Activated CD4-positive, alpha-beta memory T cell treated with anti-CD3 and anti-CD28 coated beads, Interleukin-2, amount 10 ng/mL, durations not matched to agents 7 days and 5 days (primary cell): ENCODE measurements around the gene GRIK3. TPM values are rescaled to one million over a fixed set of nuclear protein-coding genes. Genes with fewer than 3 reads are reported as not detected.
"Not testable (repeated sequence)": the region's sequence is repeated elsewhere in the genome, so short reads cannot be mapped to it uniquely, and the experiment has no call there.

Source experiments
- CTCF ChIA-PET: fragments of 350-600 bp; sonication (Branson Sonifier 250); formaldehyde crosslinking; loops from one replicate; lab custom pipeline; 2021; ENCODE audit warnings: antibody characterized with exemption, inconsistent platforms; lab: Charles Lee
- POLR2A ChIA-PET: fragments of 350-600 bp; sonication (Branson Sonifier 250); formaldehyde crosslinking; loops from one replicate; lab custom pipeline; 2021; ENCODE audit warnings: antibody characterized with exemption; lab: Charles Lee
- DNase-seq: peaks from one replicate; pipeline ENCODE4 v3.0.0-alpha.2; 2020
- H3K27ac Mint-ChIP-seq: one replicate; pipeline ENCODE4 v1.8.0; 2021; ENCODE audit warnings: mild to moderate bottlenecking, mixed read lengths
- H3K27me3 Mint-ChIP-seq: one replicate; pipeline ENCODE4 v1.8.0; 2021; ENCODE audit warnings: mixed read lengths
- H3K36me3 Mint-ChIP-seq: one replicate; pipeline ENCODE4 v1.8.0; 2021; ENCODE audit warnings: low read depth, mixed read lengths
- H3K4me1 Mint-ChIP-seq: one replicate; pipeline ENCODE4 v1.8.0; 2021; ENCODE audit warnings: mixed read lengths
- H3K4me3 Mint-ChIP-seq: one replicate; pipeline ENCODE4 v1.8.0; 2021; ENCODE audit warnings: mild to moderate bottlenecking, mixed read lengths
- H3K9me3 Mint-ChIP-seq: one replicate; pipeline ENCODE4 v1.8.0; 2021; ENCODE audit warnings: mixed read lengths
- total RNA-seq, 2 experiments: library from RNA; stranded (reverse); gene quantifications; one replicate each; pipeline ENCODE4 v1.2.3, GENCODE V29; 2021

The GRIK3 gene
- total RNA-seq, 2 experiments from 2014 or later = not detected

GRCh38 chr1:36768486-36769178, 265.7 kb downstream of the GRIK3 start:
- H3K9me3 Mint-ChIP-seq = no peaks in the 10 kb centered on the region
- H3K4me1 Mint-ChIP-seq = no peaks in the 10 kb centered on the region
- CTCF ChIA-PET = no interaction called here
- no peaks in the 10 kb centered on the region for H3K36me3 Mint-ChIP-seq
- no peak overlapping the region for H3K27ac Mint-ChIP-seq
- no peak overlapping the region for H3K4me3 Mint-ChIP-seq
- no peak for DNase-seq
- H3K27me3 Mint-ChIP-seq = peaks cover 28% of the 10 kb centered on the region
- POLR2A ChIA-PET = no interaction called here

GRCh38 chr1:36767429-36767828, 266.9 kb downstream of the GRIK3 start:
- H3K36me3 Mint-ChIP-seq, H3K27ac Mint-ChIP-seq, H3K4me1 Mint-ChIP-seq, POLR2A ChIA-PET, DNase-seq, H3K4me3 Mint-ChIP-seq, H3K9me3 Mint-ChIP-seq, CTCF ChIA-PET: not testable (repeated sequence)
- peaks cover 24% of the 10 kb centered on the region for H3K27me3 Mint-ChIP-seq

GRCh38 chr1:36766481-36766880, 267.8 kb downstream of the GRIK3 start:
- Mint-ChIP-seq H3K9me3 (no peaks in the 10 kb centered on the region), H3K36me3 (no peaks in the 10 kb centered on the region), H3K4me1 (no peaks in the 10 kb centered on the region), H3K27me3 (peaks cover 19% of the 10 kb centered on the region), H3K4me3 (no peak overlapping the region), H3K27ac (no peak overlapping the region)
- DNase-seq = no peak
- POLR2A ChIA-PET = no interaction called here
- CTCF ChIA-PET = no interaction called here

GRCh38 chr1:36765785-36766300, 268.5 kb downstream of the GRIK3 start:
- H3K27ac Mint-ChIP-seq = no peak overlapping the region
- H3K9me3 Mint-ChIP-seq = no peaks in the 10 kb centered on the region
- no peak overlapping the region for H3K4me3 Mint-ChIP-seq
- POLR2A ChIA-PET = no interaction called here
- DNase-seq = no peak
- no peaks in the 10 kb centered on the region for H3K4me1 Mint-ChIP-seq
- H3K27me3 Mint-ChIP-seq = peaks cover 13% of the 10 kb centered on the region
- H3K36me3 Mint-ChIP-seq = no peaks in the 10 kb centered on the region
- CTCF ChIA-PET = no interaction called here

- Mint-ChIP-seq H3K27ac (no peak overlapping the region), H3K36me3 (no peaks in the 10 kb centered on the region), H3K4me3 (no peak overlapping the region), H3K27me3 (peaks cover 6% of the 10 kb centered on the region), H3K9me3 (no peaks in the 10 kb centered on the region), H3K4me1 (no peaks in the 10 kb centered on the region)
- no peak for DNase-seq
- ChIA-PET CTCF (no interaction called here), POLR2A (no interaction called here)
These were observed 269.5 kb downstream of the GRIK3 start for GRCh38 chr1:36764798-36765197.

- no peak overlapping the region for H3K27ac Mint-ChIP-seq
- CTCF ChIA-PET = no interaction called here
- H3K4me3 Mint-ChIP-seq = no peak overlapping the region
These were observed 270.5 kb downstream of the GRIK3 start for GRCh38 chr1:36763771-36764170.

GRCh38 chr1:36762174-36762573, 272.1 kb downstream of the GRIK3 start:
- POLR2A ChIA-PET = no interaction called here
- no peaks in the 10 kb centered on the region for H3K27me3 Mint-ChIP-seq
- no peaks in the 10 kb centered on the region for H3K36me3 Mint-ChIP-seq
- DNase-seq = no peak
- H3K27ac Mint-ChIP-seq = no peak overlapping the region
- no peaks in the 10 kb centered on the region for H3K4me1 Mint-ChIP-seq
- CTCF ChIA-PET = no interaction called here
- no peak overlapping the region for H3K4me3 Mint-ChIP-seq
- H3K9me3 Mint-ChIP-seq = peaks cover 2% of the 10 kb centered on the region

More at GRCh38 chr1:36763771-36764170, 270.5 kb downstream of the GRIK3 start:
- Mint-ChIP-seq H3K27me3 (no peaks in the 10 kb centered on the region), H3K4me1 (no peaks in the 10 kb centered on the region), H3K9me3 (peaks cover 2% of the 10 kb centered on the region), H3K36me3 (no peaks in the 10 kb centered on the region)
- POLR2A ChIA-PET = no interaction called here
- no peak for DNase-seq

- CTCF ChIA-PET = no interaction called here
- H3K4me3 Mint-ChIP-seq = no peak overlapping the region
- H3K27me3 Mint-ChIP-seq = no peaks in the 10 kb centered on the region
- no peak overlapping the region for H3K27ac Mint-ChIP-seq
- no peaks in the 10 kb centered on the region for H3K4me1 Mint-ChIP-seq
- no peak for DNase-seq
- H3K9me3 Mint-ChIP-seq = peaks cover 2% of the 10 kb centered on the region
- POLR2A ChIA-PET = no interaction called here
- no peaks in the 10 kb centered on the region for H3K36me3 Mint-ChIP-seq
These were observed 273.2 kb downstream of the GRIK3 start for GRCh38 chr1:36761113-36761512.

GRCh38 chr1:36760081-36760480, 274.2 kb downstream of the GRIK3 start:
- H3K27me3 Mint-ChIP-seq = no peaks in the 10 kb centered on the region
- ChIA-PET POLR2A (no interaction called here), CTCF (no interaction called here)
- H3K9me3 Mint-ChIP-seq = peaks cover 2% of the 10 kb centered on the region
- no peak for DNase-seq
- H3K27ac Mint-ChIP-seq = no peak overlapping the region
- no peaks in the 10 kb centered on the region for H3K36me3 Mint-ChIP-seq
- H3K4me1 Mint-ChIP-seq = no peaks in the 10 kb centered on the region
- H3K4me3 Mint-ChIP-seq = no peak overlapping the region

- Mint-ChIP-seq H3K36me3 (no peaks in the 10 kb centered on the region), H3K9me3 (peaks cover 2% of the 10 kb centered on the region), H3K4me3 (no peak overlapping the region), H3K27ac (no peak overlapping the region), H3K4me1 (no peaks in the 10 kb centered on the region), H3K27me3 (no peaks in the 10 kb centered on the region)
- DNase-seq = no peak
- ChIA-PET POLR2A (no interaction called here), CTCF (no interaction called here)
These were observed 275.0 kb downstream of the GRIK3 start for GRCh38 chr1:36759355-36759754.

- Mint-ChIP-seq H3K27ac (no peak overlapping the region), H3K27me3 (no peaks in the 10 kb centered on the region), H3K4me3 (no peak overlapping the region), H3K9me3 (peaks cover 2% of the 10 kb centered on the region), H3K36me3 (no peaks in the 10 kb centered on the region), H3K4me1 (no peaks in the 10 kb centered on the region)
- ChIA-PET POLR2A (no interaction called here), CTCF (no interaction called here)
- DNase-seq = no peak
These were observed 278.7 kb downstream of the GRIK3 start for GRCh38 chr1:36755303-36756230.

GRCh38 chr1:36754366-36754765, 279.9 kb downstream of the GRIK3 start:
- ChIA-PET POLR2A (no interaction called here), CTCF (no interaction called here)
- H3K36me3 Mint-ChIP-seq = no peaks in the 10 kb centered on the region
- H3K27me3 Mint-ChIP-seq = no peaks in the 10 kb centered on the region
- H3K27ac Mint-ChIP-seq = no peak overlapping the region
- no peaks in the 10 kb centered on the region for H3K4me1 Mint-ChIP-seq
- H3K9me3 Mint-ChIP-seq = peaks cover under 1% of the 10 kb centered on the region
- no peak for DNase-seq
- no peak overlapping the region for H3K4me3 Mint-ChIP-seq

- Mint-ChIP-seq H3K36me3 (no peaks in the 10 kb centered on the region), H3K4me3 (no peak overlapping the region), H3K9me3 (no peaks in the 10 kb centered on the region), H3K27me3 (peaks cover 5% of the 10 kb centered on the region), H3K27ac (no peak overlapping the region), H3K4me1 (no peaks in the 10 kb centered on the region)
- ChIA-PET CTCF (no interaction called here), POLR2A (no interaction called here)
- no peak for DNase-seq
These were observed 280.9 kb downstream of the GRIK3 start for GRCh38 chr1:36753451-36753850.
